ENCODE results near the gene CD59.

- TF ChIP-seq EZH2 (IDR thresholded peaks at IDR 0.05; ENCODE audit: borderline replicate concordance) (no peak), EZH2phosphoT487 (IDR thresholded peaks at IDR 0.05; ENCODE audit: low read depth, severe bottlenecking, unreplicated experiment) (no peak)
- TF ChIP-seq, protein P1, sequence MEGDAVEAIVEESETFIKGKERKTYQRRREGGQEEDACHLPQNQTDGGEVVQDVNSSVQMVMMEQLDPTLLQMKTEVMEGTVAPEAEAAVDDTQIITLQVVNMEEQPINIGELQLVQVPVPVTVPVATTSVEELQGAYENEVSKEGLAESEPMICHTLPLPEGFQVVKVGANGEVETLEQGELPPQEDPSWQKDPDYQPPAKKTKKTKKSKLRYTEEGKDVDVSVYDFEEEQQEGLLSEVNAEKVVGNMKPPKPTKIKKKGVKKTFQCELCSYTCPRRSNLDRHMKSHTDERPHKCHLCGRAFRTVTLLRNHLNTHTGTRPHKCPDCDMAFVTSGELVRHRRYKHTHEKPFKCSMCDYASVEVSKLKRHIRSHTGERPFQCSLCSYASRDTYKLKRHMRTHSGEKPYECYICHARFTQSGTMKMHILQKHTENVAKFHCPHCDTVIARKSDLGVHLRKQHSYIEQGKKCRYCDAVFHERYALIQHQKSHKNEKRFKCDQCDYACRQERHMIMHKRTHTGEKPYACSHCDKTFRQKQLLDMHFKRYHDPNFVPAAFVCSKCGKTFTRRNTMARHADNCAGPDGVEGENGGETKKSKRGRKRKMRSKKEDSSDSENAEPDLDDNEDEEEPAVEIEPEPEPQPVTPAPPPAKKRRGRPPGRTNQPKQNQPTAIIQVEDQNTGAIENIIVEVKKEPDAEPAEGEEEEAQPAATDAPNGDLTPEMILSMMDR (IDR thresholded peaks at IDR 0.05; ENCODE audit: poor library complexity), result no peak
These were observed 23.8 kb downstream of the CD59 start for GRCh38 chr11:33712436-33712835.
